Epithelial cell of proximal tubule (primary cell): ENCODE results near the gene PHF21A. TPM values are rescaled to one million over a fixed set of nuclear protein-coding genes. Genes with fewer than 3 reads are reported as not detected.

ENCODE experiments used
- DNase-seq: peaks from one replicate; pipeline ENCODE4 v3.0.0-alpha.2; 2011; ENCODE audit warnings: low read depth
- H3K4me3 ChIP-seq: 2 replicates; pipeline ENCODE4 v1.5.1; 2011; ENCODE audit warnings: low read depth, mild to moderate bottlenecking, low read length
- total RNA-seq: library from RNA; depleted of rRNA; stranded (reverse); fragments of >200 nt; gene quantifications from 2 replicates; pipeline ENCODE4 v1.2.3, GENCODE V29; 2015
- TF ChIP-seq, protein P1 (sequence below): conservative IDR thresholded peaks from 2 replicates; pipeline ENCODE4 v1.5.1; 2012; ENCODE audit warnings: low read depth, mild to moderate bottlenecking, low read length

Gene PHF21A
- total RNA-seq, 1 donor from 2014 or later: 5.8 TPM

DNA sequence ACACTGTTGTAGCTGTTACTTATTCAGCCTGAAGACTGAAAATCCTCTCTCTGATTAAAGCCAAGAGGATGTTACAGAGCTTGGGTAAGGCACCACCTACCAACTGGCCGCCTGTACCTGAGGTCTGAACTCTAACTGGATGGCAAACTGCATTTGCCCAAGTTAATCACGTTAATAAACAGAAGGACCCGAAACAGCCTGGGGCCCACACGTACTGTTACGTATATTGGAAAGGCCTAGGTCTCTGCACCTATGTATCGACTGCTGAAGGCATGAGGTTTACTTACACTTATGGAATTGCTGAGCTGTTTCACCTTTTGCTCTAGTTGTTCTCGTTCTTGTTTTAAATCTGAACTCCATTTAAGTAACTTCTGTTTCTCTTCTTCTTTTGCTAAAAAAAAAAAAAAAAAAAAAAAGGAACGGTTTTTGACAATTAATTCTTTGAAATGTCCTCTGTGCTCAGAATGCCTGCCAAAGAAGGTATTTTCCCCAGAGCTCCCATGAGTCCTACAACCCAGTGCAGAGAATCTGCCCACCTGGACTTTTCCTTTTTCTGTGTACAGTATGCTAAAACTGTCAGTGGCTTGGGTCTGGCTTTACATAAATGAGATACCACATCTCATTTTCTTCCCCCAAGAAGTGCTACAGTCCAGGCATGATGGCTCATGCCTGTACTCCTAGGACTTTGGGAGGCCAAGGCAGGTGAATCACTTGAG is 185.7 kb downstream of the PHF21A start:
- DNase-seq: no peak
- TF ChIP-seq, protein P1, sequence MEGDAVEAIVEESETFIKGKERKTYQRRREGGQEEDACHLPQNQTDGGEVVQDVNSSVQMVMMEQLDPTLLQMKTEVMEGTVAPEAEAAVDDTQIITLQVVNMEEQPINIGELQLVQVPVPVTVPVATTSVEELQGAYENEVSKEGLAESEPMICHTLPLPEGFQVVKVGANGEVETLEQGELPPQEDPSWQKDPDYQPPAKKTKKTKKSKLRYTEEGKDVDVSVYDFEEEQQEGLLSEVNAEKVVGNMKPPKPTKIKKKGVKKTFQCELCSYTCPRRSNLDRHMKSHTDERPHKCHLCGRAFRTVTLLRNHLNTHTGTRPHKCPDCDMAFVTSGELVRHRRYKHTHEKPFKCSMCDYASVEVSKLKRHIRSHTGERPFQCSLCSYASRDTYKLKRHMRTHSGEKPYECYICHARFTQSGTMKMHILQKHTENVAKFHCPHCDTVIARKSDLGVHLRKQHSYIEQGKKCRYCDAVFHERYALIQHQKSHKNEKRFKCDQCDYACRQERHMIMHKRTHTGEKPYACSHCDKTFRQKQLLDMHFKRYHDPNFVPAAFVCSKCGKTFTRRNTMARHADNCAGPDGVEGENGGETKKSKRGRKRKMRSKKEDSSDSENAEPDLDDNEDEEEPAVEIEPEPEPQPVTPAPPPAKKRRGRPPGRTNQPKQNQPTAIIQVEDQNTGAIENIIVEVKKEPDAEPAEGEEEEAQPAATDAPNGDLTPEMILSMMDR: no peak
- no peak overlapping the region for H3K4me3 ChIP-seq

GRCh38 chr11:45934580-45935318 is 186.5 kb downstream of the PHF21A start:
- TF ChIP-seq, protein P1: no peak
- no peak for DNase-seq
- H3K4me3 ChIP-seq: no peak overlapping the region

DNA sequence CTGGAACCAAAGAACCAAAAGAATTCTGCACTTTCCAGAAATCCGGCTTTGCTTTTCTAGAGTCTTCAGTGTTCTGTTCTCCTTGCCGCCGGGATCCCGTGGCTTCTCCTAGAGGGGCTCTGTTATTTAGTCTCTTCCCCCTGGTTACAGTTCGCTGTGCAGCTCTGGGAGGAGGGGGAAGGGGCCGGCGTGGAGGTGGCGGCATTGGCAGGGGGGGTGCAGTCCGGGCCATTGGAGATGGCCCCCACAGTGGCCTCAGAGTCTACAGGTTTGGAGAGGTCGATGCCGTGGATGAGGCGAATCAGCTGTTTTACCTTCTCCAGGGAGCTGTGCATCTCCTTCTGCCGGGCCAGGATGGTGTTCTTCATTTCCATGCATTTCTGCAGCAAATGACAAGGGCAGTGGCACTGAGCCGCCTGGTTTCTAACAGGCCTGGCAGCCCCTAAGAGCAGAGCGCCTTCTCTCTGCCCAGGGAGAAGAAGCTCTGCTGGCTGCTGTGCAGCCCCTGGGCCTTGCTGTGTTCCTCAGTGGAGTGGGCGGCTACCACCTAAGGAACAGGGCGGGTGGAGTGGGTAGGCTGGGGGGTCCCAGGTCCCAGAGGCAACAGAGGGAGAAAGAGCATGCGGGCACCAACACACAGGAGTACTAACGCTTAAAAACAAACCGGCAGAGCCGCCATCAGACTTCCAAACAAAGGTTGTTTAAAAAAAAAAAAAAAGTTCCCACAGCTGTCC is 187.2 kb downstream of the PHF21A start:
- TF ChIP-seq, protein P1: no peak
- DNase-seq: no peak
- H3K4me3 ChIP-seq: no peak overlapping the region

- H3K4me3 ChIP-seq: no peak overlapping the region
- no peak for DNase-seq
- TF ChIP-seq, protein P1: no peak
Observed at GRCh38 chr11:45933131-45933831, 188.0 kb downstream of the PHF21A start.

- TF ChIP-seq, protein P1: no peak
- DNase-seq: no peak
- no peak overlapping the region for H3K4me3 ChIP-seq
Observed at GRCh38 chr11:45932217-45932616, 189.0 kb downstream of the PHF21A start.

GRCh38 chr11:45931739-45932138 is 189.5 kb downstream of the PHF21A start:
- no peak for DNase-seq
- TF ChIP-seq, protein P1: no peak
- H3K4me3 ChIP-seq: no peak overlapping the region
